ENCODE results near the gene ZNF628. TPM values are rescaled to one million over a fixed set of nuclear protein-coding genes. Genes with fewer than 3 reads are reported as not detected.

ZNF628 gene
- 1.5 and 3.0 TPM in 2 replicates for total RNA-seq

DNA sequence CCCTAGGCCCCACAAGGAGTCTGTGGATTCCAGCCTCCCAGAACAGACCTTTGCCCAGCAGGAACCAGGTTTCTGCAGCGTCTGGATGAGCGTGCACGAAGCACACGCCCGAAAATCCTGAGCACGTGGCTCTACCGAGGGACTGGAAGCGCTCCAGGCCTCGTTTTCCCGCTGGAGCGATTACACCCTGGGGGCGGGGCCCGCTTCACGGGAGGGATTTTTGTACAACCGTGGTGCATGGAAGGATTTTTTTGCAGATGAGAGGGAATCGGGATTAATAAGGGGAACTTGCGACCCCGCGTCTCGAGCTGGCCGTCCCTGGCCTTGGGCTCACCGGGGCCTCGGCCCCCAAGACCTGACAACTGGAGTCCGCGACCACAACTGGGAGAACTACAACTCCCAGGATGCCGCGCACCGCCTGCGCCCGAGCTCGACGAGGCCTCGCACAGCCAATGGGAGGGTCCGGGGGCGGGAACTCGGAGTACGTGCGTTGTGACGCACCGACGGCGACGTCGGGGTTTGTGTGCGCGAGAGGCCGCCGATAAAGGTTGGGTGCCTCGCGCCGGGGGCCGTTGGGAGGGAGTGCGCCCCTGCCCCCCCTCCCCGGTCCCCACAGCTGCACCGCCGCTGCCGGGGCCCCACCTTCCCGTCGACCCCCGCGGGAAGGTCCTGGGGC lies at the start of gene ZNF628:
Gene ZNF628 (plus strand): TSS at position 518 of the 676 bp plus-strand sequence. CDS start 3,294 bp downstream, outside the sequence.

DNA sequence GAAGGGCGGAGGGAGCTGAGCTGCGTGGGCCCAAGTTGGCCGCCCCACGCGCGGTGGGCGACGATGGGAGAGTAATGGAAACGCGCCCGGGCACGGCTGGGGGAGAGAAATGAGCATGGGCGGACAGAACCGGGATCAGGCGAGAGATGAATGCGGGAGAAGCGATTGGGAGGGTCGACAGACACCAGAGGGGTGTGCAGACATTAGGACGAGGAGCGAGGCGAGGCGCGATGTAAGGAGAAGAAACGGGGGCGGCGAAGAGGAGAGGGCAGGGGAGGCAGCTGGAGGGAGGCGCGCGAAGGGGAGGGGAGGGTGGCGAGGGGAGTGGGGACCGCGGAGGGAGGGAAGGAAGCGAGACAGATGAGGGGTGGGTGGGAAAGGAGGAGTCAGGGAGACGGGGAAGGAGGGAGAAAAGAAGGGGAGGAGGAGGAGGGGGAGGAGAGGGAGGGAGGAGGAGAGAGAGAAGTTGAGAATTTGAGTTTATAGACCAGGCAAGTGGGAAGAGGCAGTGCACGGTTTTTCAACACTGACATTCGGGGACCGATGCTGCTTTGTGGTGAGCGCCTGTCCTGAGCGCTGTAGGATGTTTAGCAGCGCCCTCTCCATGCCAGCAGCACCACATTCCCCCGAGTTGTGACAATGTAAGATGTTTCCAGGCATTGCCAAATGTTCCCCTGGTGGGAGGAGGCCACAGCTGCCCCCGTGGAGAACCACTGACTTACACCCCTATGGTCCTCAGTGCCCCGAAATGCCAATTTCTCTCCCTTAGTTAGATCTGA lies 33.2 kb upstream of the ZNF628 start, which contains the start of gene SHISA7:
Gene SHISA7 (minus strand): TSS at position 256 of the 779 bp plus-strand sequence. CDS start 437 bp downstream, outside the sequence.

DNA sequence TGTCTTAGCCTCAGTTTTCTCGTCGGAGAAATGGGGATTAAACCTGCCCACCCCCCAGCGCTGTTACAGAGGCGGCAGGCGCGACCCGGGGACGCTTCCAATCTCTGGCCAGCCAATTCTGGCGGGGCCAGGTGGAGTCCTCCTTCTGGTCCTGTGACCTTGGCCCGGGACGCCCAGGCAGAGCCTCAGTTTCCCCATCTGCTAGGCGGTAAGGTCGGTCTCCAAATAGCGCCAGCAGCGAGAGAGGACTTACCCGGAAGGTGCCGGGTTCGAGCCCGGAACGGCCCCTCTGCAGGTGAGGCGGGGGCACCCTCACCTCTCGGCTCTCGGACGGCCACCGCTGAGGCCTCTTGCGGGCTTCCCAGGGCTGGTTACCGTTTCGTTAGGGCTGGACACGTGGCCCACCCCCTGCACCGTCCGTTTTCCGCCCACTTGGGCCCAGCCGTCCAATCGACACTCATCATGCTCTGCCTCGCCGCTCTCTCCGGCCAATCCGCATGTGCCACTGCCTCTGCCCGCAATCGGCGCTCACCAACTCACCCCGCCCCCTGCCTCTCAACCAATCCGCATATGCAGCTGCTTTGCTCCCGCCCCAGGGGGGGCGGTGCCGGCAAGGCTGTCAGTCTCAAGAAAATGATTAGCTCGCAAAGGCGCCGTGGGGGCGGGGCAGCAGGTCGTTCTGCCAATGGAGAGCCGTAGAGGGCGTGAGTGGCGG lies 15.0 kb upstream of the ZNF628 start, which contains the start of gene ISOC2:
Gene ISOC2 (minus strand): TSS at position 384 of the 715 bp plus-strand sequence. CDS start 5,156 bp downstream, outside the sequence.

DNA sequence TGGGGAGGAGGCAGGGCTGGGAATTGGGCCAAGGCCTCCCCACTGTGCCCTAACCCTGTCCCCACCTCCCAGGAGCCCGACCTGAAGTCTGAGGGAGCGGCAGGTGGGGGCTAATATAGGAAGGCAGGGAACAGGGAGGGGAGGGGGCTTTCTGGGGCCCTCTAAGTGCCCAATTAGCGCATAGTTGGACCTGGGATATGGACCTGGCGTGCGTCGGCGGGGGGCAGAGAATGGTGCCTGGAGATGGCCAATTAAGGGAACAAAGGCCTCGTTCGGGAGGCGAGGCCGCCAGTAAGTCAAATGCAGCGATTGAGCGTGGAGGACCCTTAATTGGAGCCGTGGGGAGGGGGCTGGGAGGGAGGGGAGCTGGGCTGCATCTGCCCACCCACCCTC lies 11.8 kb upstream of the ZNF628 start, which contains the start of gene C19orf85:
Gene C19orf85 (minus strand): TSS at position 90 of the 393 bp plus-strand sequence. CDS start 197 bp downstream, outside the sequence.

DNA sequence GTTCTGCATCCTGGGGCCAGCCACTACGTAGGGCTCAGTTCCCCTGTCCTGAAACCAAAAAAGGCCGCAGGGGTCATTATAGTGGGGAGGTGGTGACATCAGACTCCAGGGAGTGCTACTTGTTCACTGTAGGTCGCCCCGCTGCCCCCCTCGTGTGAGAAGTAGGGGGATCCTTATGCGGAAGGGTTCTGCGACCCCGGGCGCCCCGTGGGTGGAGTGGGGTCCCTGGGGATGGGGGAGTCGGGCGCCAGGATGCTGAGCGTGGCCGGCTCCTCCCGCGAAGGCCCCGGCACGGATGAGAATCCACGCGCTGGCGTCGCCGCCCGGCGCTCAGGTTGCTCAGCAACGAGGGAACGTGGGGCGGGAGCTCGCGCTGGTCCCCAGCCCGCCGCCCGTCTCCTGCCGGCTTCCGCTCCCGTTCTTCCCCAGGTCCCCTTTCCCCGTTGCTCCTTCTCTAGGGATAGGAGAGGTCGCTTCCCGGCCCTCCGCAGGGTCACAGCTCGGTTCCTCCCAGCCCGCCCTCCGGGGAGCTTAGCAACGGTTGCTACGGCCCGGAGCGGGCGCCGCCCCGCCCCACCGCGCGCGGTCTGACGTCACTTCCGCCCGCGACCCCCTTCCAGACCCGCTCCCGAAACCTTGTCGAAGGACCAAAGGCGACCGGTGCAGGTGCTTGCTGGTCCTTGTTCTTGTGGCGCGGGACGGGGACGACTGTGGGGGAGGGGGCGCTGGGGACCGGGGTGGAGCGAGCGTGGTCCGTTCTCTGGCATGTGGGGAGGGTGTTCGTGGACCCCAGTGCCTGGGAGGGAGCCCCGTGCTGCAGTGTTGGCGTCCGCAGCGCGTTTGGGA lies 8.4 kb downstream of the ZNF628 start, which contains the start of gene NAT14:
Gene NAT14 (plus strand): TSS at position 596 of the 846 bp plus-strand sequence. CDS start 521 bp downstream, outside the sequence.

DNA sequence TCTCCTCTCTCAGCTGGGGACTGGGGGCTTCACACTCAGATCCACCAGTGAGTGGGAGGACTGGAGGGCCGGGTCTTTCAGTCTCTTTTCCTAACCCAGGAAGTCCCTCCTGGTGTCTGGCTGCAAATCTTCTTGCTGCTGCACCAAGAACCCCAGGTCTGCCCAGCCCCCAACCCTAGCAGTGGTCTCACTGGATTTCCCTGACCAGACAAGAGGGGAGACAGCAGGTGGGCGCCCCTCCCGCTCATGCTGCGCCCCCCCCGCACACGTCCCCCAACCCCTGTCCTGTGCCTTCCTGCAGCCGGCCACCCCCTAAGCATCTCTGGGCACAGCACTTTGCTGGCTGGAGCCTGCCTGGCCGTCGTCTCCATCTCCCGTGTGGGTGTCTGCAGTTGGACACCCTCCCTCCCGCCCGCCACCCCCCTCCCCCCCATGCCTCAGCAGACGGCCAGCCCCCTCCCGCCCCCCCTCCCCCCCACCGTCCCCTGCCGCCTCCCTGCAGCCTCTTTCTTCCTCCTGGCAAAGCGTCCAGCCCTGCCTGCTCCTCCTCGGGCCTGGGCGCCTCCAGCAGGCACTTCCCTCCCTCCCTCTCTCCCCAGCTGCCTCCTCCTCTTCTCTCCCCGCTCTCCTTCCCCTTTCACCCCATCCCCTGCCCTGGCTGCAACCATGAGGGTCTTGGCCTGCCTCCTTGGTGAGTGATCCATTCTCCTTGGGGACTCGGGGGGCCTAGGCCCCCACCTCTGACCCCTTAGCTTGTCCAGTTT lies 11.7 kb downstream of the ZNF628 start, which contains the start of gene SSC5D:
Gene SSC5D (plus strand): TSS at position 513 of the 764 bp plus-strand sequence. CDS start 154 bp downstream, at position 667.

Other genes with a start within 250 kb of the ZNF628 start
- 0.59 and 1.4 TPM in 2 replicates for gene TMEM86B, start 247.9 kb upstream of the ZNF628 start, total RNA-seq
- gene PPP6R1, start 217.6 kb upstream of the ZNF628 start, total RNA-seq: 30.9 and 63.4 TPM in 2 replicates
- 22.9 and 34.8 TPM in 2 replicates for gene HSPBP1, start 196.5 kb upstream of the ZNF628 start, total RNA-seq
- 6.5 and 16.4 TPM in 2 replicates for gene BRSK1, start 192.6 kb upstream of the ZNF628 start, total RNA-seq
- gene TMEM150B, start 151.3 kb upstream of the ZNF628 start, total RNA-seq: not detected in 2 replicates
- gene KMT5C, start 136.7 kb upstream of the ZNF628 start, total RNA-seq: 9.5 and 9.8 TPM in 2 replicates
- 0.09 TPM in 1 of 2 replicates, not detected in the other for gene COX6B2, start 121.9 kb upstream of the ZNF628 start, total RNA-seq
- gene GARIN5B, start 113.4 kb upstream of the ZNF628 start, total RNA-seq: not detected in 2 replicates
- gene IL11, start 106.2 kb upstream of the ZNF628 start, total RNA-seq: 14.4 and 33.9 TPM in 2 replicates
- not detected in 2 replicates for gene TMEM190, start 99.8 kb upstream of the ZNF628 start, total RNA-seq
- 0.30 and 0.32 TPM in 2 replicates for gene TMEM238, start 92.3 kb upstream of the ZNF628 start, total RNA-seq
- gene RPL28, start 90.7 kb upstream of the ZNF628 start, total RNA-seq: 212 and 468 TPM in 2 replicates
- gene UBE2S, start 68.8 kb upstream of the ZNF628 start, total RNA-seq: 72.5 and 94.4 TPM in 2 replicates
- gene SHISA7, start 33.3 kb upstream of the ZNF628 start, total RNA-seq: not detected in 2 replicates
- gene ISOC2, start 15.0 kb upstream of the ZNF628 start, total RNA-seq: 29.4 and 47.2 TPM in 2 replicates
- gene C19orf85, start 11.9 kb upstream of the ZNF628 start, total RNA-seq: not detected in 2 replicates
- 18.0 and 20.5 TPM in 2 replicates for gene NAT14, start 8.6 kb downstream of the ZNF628 start, total RNA-seq
- gene SSC5D, start 11.8 kb downstream of the ZNF628 start, total RNA-seq: 13.7 and 16.0 TPM in 2 replicates
- not detected in 2 replicates for gene SBK2, start 60.5 kb downstream of the ZNF628 start, total RNA-seq
- not detected in 2 replicates for gene SBK3, start 68.9 kb downstream of the ZNF628 start, total RNA-seq
- gene ZNF579, start 104.2 kb downstream of the ZNF628 start, total RNA-seq: 3.9 and 6.5 TPM in 2 replicates
- gene FIZ1, start 122.9 kb downstream of the ZNF628 start, total RNA-seq: 3.0 and 3.6 TPM in 2 replicates
- gene ZNF524, start 123.7 kb downstream of the ZNF628 start, total RNA-seq: 5.9 and 7.1 TPM in 2 replicates
- gene ZNF865, start 129.0 kb downstream of the ZNF628 start, total RNA-seq: 2.1 and 3.3 TPM in 2 replicates
- 2.5 and 4.2 TPM in 2 replicates for gene ZNF784, start 147.9 kb downstream of the ZNF628 start, total RNA-seq
- gene ZNF580, start 164.4 kb downstream of the ZNF628 start, total RNA-seq: 4.8 and 4.9 TPM in 2 replicates
- 10.7 and 14.6 TPM in 2 replicates for gene ZNF581, start 167.0 kb downstream of the ZNF628 start, total RNA-seq
- gene CCDC106, start 171.6 kb downstream of the ZNF628 start, total RNA-seq: 8.2 and 8.6 TPM in 2 replicates
- 61.8 and 111 TPM in 2 replicates for gene U2AF2, start 178.4 kb downstream of the ZNF628 start, total RNA-seq
- gene EPN1, start 198.6 kb downstream of the ZNF628 start, total RNA-seq: 51.4 and 172 TPM in 2 replicates